ENCODE results near the gene NPIPA8.
"Not testable (repeated sequence)": the region's sequence is repeated elsewhere in the genome, so short reads cannot be mapped to it uniquely, and the experiment has no call there.

Gene NPIPA8

DNA sequence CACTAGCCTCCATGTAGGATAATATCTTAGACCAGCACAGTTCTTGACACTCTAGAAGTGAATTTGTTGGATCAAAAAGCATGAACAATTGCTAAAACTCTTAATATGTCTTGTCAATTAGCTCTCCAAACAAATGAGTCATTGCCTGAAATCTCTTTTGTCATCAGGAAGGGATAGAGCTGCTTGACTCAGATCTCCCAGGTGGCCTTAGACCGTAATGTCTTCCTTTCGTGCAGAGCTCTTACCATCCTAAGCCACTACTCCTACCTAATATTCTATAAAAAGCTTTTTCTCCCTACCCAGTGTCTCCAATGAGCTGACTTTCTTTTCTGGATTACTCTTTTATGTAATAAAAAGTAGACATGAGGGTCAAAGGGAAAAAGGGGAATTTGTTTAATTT lies 66.4 kb downstream of the NPIPA8 start:
- not testable (repeated sequence) for DNase-seq
